Neural cell (in vitro differentiated cells): Measurements from ENCODE around the gene HECW1. TPM values are rescaled to one million over a fixed set of nuclear protein-coding genes. Genes with fewer than 3 reads are reported as not detected.

Source experiments
- H2AFZ ChIP-seq: fragments of 200-600, 300-800 bp; sonication (generic), shearing (Covaris generic); 2 replicates; pipeline ENCODE4 v1.6.0; 2014; ENCODE audit warnings: low read depth, mild to moderate bottlenecking, antibody characterized with exemption, low read length, moderate library complexity
- H3F3A ChIP-seq: fragments of 200-600 bp; shearing (Covaris generic); 2 replicates; pipeline ENCODE4 v1.6.1; 2016; ENCODE audit warnings: mild to moderate bottlenecking, moderate library complexity, mixed read lengths, antibody characterized with exemption, low read length; ENCODE audit not compliant: insufficient read depth, poor library complexity, severe bottlenecking
- H3K27ac ChIP-seq: fragments of 200-600, 300-800 bp; sonication (generic), shearing (Covaris generic); 2 replicates; pipeline ENCODE4 v1.5.1; 2014; ENCODE audit warnings: mild to moderate bottlenecking, low read length, moderate library complexity
- H3K27me3 ChIP-seq: fragments of 300-800, 200-600 bp; sonication (generic), shearing (Covaris generic); 2 replicates; pipeline ENCODE4 v1.6.0; 2014; ENCODE audit warnings: mild to moderate bottlenecking, low read depth, low read length, moderate library complexity; ENCODE audit not compliant: insufficient read depth
- H3K36me3 ChIP-seq: fragments of 300-800, 200-600 bp; sonication (generic), shearing (Covaris generic); 2 replicates; pipeline ENCODE4 v1.5.1; 2014; ENCODE audit warnings: mild to moderate bottlenecking, antibody characterized with exemption, low read length, moderate library complexity; ENCODE audit not compliant: insufficient read depth
- H3K4me2 ChIP-seq: fragments of 300-800, 200-600 bp; sonication (generic), shearing (Covaris generic); 2 replicates; pipeline ENCODE4 v1.6.0; 2014; ENCODE audit warnings: mild to moderate bottlenecking, low read length
- H3K4me3 ChIP-seq: fragments of 300-800, 200-600 bp; sonication (generic), shearing (Covaris generic); 2 replicates; pipeline ENCODE4 v1.5.1; 2014; ENCODE audit warnings: mild to moderate bottlenecking, low read length, moderate library complexity
- H3K79me2 ChIP-seq: fragments of 200-600 bp; shearing (Covaris generic); replicated peaks from 2 replicates; pipeline ENCODE4 v1.6.0; 2014; ENCODE audit warnings: mild to moderate bottlenecking, low read length, moderate library complexity; ENCODE audit not compliant: insufficient read depth
- H3K9ac ChIP-seq: fragments of 300-800, 200-600 bp; sonication (generic), shearing (Covaris generic); 2 replicates; pipeline ENCODE4 v1.6.1; 2016; ENCODE audit warnings: mild to moderate bottlenecking, low read length, mixed read lengths
- H3K9me2 ChIP-seq: fragments of 200-600 bp; shearing (Covaris generic); 2 replicates; pipeline ENCODE4 v1.6.1; 2016; ENCODE audit warnings: mild to moderate bottlenecking, low read length, mixed read lengths; ENCODE audit not compliant: insufficient read depth
- H3K9me3 ChIP-seq: fragments of 200-600, 300-800 bp; sonication (generic), shearing (Covaris generic); 2 replicates; pipeline ENCODE4 v1.6.1; 2016; ENCODE audit warnings: mild to moderate bottlenecking, mixed run types, low read length, moderate library complexity, mixed read lengths
- H4K20me1 ChIP-seq: fragments of 200-600 bp; shearing (Covaris generic); 2 replicates; pipeline ENCODE4 v1.6.1; 2016; ENCODE audit warnings: mild to moderate bottlenecking, mixed run types; ENCODE audit not compliant: insufficient read depth
- CTCF ChIP-seq: fragments of 450-650 bp; IDR thresholded peaks from 2 replicates; pipeline ENCODE4 v1.5.1; 2014; ENCODE audit warnings: antibody characterized with exemption, mild to moderate bottlenecking, moderate library complexity; ENCODE audit not compliant: poor library complexity, severe bottlenecking
- EP300 ChIP-seq: fragments of 450-650 bp; conservative IDR thresholded peaks from 2 replicates; pipeline ENCODE4 v1.6.1; 2014; ENCODE audit warnings: antibody characterized with exemption, mild to moderate bottlenecking, moderate library complexity; ENCODE audit not compliant: poor library complexity, severe bottlenecking
- EZH2 ChIP-seq: fragments of 200-600, 300-800 bp; shearing (Covaris generic), sonication (generic); IDR thresholded peaks from 2 replicates; pipeline ENCODE4 v1.6.1; 2014; ENCODE audit warnings: antibody characterized with exemption, low read length, borderline replicate concordance, mild to moderate bottlenecking; ENCODE audit not compliant: insufficient read depth, poor library complexity, severe bottlenecking
- MXI1 ChIP-seq: fragments of 450-650 bp; conservative IDR thresholded peaks from 2 replicates; pipeline ENCODE4 v1.6.1; 2014; ENCODE audit warnings: antibody characterized with exemption, mild to moderate bottlenecking; ENCODE audit not compliant: poor library complexity, severe bottlenecking
- POLR2AphosphoS5 ChIP-seq: IDR thresholded peaks from 2 replicates; pipeline ENCODE4 v1.6.1; 2012
- RAD21 ChIP-seq: fragments of 450-650 bp; conservative IDR thresholded peaks from 2 replicates; pipeline ENCODE4 v1.6.1; 2014; ENCODE audit warnings: antibody characterized with exemption, mild to moderate bottlenecking, moderate library complexity
- REST ChIP-seq: IDR thresholded peaks from 2 replicates; pipeline ENCODE4 v1.6.1; 2012; ENCODE audit warnings: borderline replicate concordance
- SMC3 ChIP-seq: fragments of 450-650 bp; conservative IDR thresholded peaks from 2 replicates; pipeline ENCODE4 v1.6.1; 2014; ENCODE audit warnings: antibody characterized with exemption, mild to moderate bottlenecking, moderate library complexity; ENCODE audit not compliant: poor library complexity
- TAF1 ChIP-seq: IDR thresholded peaks from 2 replicates; pipeline ENCODE4 v1.6.1; 2012; ENCODE audit warnings: low read depth
- polyA plus RNA-seq: library from polyadenylated mRNA; depleted of rRNA; stranded (reverse); fragments of >200 nt; gene quantifications from 2 replicates; pipeline ENCODE4 v1.2.3, GENCODE V29; 2014

The HECW1 gene
- polyA plus RNA-seq, 1 donor from 2014 or later = 13.8 TPM

- Histone ChIP-seq H3K9me2 (no peaks in the 10 kb centered on the region), H3K27ac (no peak overlapping the region), H3K27me3 (no peaks in the 10 kb centered on the region), H4K20me1 (no peaks in the 10 kb centered on the region), H3K9ac (no peak overlapping the region), H3K4me3 (no peak overlapping the region), H3K36me3 (peaks cover 4% of the 10 kb centered on the region), H3K4me2 (no peak overlapping the region), H3F3A (no peaks in the 10 kb centered on the region), H2AFZ (no peak overlapping the region), H3K79me2 (no peaks in the 10 kb centered on the region), H3K9me3 (no peaks in the 10 kb centered on the region)
- no peak for TF ChIP-seq EZH2
- TF ChIP-seq TAF1 = no peak
These were observed 350.4 kb downstream of the HECW1 start for GRCh38 chr7:43462836-43463235.

- Histone ChIP-seq H3F3A (no peaks in the 10 kb centered on the region), H3K27me3 (no peaks in the 10 kb centered on the region), H3K4me3 (no peak overlapping the region), H3K9me2 (no peaks in the 10 kb centered on the region), H3K79me2 (no peaks in the 10 kb centered on the region), H3K9ac (no peak overlapping the region), H3K9me3 (no peaks in the 10 kb centered on the region), H3K36me3 (peaks cover 4% of the 10 kb centered on the region), H2AFZ (no peak overlapping the region), H3K27ac (no peak overlapping the region), H3K4me2 (no peak overlapping the region), H4K20me1 (no peaks in the 10 kb centered on the region)
- no peak for TF ChIP-seq CTCF
- no peak for TF ChIP-seq EZH2
- TF ChIP-seq SMC3 = no peak
- no peak for TF ChIP-seq EP300
- TF ChIP-seq REST = no peak
- no peak for TF ChIP-seq TAF1
- no peak for TF ChIP-seq POLR2AphosphoS5
- TF ChIP-seq RAD21 = no peak
- TF ChIP-seq MXI1 = no peak
These were observed 351.0 kb downstream of the HECW1 start for GRCh38 chr7:43463401-43463980.
